HG02588 (cell line): ENCODE results near the gene EGFL6.
"Not testable (repeated sequence)": the region's sequence is repeated elsewhere in the genome, so short reads cannot be mapped to it uniquely, and the experiment has no call there.

ENCODE experiments used
- ATAC-seq: cut with Tn5 transposase; IDR thresholded peaks from one replicate; pipeline ENCODE4 v1.9.1; 2021; ENCODE audit warnings: mild to moderate bottlenecking, moderate library complexity; ENCODE audit not compliant: unreplicated experiment

The EGFL6 gene

GRCh38 chrX:13590207-13590606 is 20.8 kb downstream of the EGFL6 start:
- no peak for ATAC-seq

- no peak for ATAC-seq
Measured at GRCh38 chrX:13590914-13591313, 21.5 kb downstream of the EGFL6 start.

DNA sequence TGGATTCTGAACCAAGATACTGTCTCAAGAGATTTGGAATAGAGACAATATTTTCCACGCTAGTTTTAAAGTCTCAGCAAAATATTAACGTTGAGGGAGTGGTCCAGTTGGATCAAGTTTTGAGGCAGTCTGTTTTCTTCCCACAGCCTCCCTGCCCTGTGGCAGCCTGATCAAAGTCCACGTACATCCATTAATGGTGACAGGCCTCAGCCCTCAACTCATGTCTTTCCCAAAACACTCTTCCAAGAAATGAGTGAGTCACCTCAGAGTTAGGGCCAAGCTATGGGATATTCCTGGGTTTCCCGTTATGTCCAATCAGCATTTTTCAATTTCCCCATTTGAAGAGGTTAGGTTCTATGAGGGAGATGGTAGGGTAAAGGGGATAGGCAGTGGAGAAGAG is 28.5 kb downstream of the EGFL6 start:
- no peak for ATAC-seq

- no peak for ATAC-seq
Measured at GRCh38 chrX:13598877-13599276, 29.5 kb downstream of the EGFL6 start.

GRCh38 chrX:13599491-13599890 is 30.1 kb downstream of the EGFL6 start:
- ATAC-seq, result no peak

DNA sequence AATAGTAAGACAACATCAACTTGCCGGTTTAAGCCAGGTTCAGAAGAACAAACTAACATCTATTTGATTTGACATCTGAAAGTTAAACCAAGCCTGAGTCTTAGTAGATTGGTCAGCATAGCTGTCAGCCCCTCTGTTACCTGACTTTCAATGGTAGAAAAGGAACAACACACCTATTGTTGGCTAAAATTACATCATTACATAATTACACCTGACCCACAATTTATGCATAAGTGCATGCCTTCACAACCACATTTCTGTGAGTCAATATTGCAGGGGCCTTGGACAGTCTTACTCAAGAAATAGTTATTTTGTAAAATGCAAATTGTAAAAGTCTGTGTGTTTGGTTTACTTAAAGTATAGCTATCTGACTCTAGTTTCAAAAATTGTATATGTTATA is 36.2 kb downstream of the EGFL6 start:
- no peak for ATAC-seq

DNA sequence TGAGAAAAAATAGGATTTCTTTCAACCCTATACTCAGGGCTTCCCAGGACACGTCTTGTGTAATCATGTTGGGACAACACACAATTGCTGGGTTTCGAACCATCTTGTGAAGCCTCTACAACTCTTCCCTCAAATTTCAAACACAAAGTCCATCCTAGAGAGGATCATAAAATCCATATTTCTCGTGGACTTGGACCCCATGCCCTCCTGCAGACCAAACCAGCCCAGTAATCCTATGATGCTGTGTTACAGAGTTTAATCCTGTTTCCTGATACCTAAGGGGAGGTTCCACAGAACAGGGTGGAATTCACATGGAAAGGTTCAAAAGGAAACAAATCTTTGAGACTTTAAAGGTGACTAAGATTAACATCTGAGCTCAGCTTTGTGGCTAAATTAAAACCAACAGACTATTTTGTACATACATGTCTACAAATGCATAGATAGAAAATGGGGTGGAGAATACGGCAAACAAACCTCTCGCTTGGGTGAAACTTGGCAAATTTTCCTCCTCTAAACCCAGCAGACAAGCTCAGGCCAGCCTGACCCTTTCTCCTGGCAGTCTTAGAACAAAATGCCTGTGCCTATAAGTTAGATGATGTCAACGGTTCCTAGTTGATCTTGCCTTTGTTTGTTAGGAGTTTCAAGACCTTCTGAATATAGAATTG is 38.1 kb downstream of the EGFL6 start:
- ATAC-seq, result no peak

DNA sequence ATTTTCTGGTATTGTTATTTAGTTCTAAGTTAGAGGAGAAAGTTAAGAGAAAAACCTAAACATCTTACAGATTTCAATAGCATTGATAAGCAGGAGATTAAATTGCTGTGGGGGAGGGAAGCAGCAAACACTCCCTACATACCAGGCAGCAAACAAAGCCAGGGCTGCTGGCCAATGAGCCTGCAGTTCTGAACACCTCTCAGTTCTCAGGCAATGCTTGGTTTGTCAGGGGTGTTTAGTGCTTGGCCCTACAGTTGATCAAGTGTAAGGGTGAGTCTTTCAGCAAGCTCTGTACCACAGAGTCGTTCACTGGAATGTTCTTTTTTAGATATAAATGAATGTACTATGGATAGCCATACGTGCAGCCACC is 38.6 kb downstream of the EGFL6 start:
- no peak for ATAC-seq

GRCh38 chrX:13614154-13614553 is 44.8 kb downstream of the EGFL6 start:
- no peak for ATAC-seq

- no peak for ATAC-seq
Measured at GRCh38 chrX:13620207-13620606, 50.8 kb downstream of the EGFL6 start.

DNA sequence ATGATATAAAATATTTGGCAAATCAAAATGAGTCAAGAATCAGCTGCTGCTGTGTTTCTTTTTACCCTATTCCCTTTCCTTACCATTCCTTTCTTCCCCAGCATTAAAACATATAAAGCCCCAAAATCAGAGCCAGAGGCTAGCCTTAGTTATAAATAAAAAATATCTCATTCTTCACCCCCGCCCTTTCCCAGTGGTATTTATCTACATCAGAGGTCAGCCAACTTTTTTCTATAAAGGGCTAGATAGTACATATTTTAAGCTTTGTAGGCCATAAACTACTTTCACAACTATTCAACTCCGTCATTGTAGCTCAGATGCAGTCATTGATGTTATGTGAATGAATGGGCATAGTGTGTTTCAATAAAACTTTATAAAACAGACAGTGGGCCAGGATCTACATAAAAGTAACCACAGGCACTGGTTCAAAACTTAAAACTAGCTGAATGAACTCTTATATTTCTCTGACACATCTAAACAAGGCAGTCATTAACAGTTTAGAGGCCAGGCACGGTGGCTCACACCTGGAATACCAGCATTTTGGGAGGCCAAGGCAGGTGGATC is 53.1 kb downstream of the EGFL6 start:
- no peak for ATAC-seq

GRCh38 chrX:13627306-13627705 is 57.9 kb downstream of the EGFL6 start:
- ATAC-seq, result no peak

GRCh38 chrX:13637224-13637623 is 67.8 kb downstream of the EGFL6 start:
- ATAC-seq, result not testable (repeated sequence)

DNA sequence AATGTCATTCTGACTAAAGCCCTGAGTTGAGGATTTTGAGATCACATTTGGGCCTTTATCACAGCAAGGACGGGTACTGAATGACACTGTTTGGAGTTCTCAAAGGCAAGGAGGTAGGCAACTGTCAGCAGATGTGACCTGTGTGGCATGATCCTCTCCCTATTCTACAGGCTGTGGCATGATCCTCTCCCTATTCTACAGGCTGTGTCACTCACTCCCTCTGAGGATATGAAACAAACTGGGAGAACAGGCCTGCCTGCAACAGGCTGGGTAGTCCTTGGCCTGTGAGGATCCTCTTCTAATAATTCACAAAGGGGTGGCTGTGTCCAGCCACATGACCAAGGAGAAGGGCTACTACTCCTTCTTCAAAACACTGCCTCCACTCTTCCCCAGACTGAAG is 68.6 kb downstream of the EGFL6 start:
- no peak for ATAC-seq

DNA sequence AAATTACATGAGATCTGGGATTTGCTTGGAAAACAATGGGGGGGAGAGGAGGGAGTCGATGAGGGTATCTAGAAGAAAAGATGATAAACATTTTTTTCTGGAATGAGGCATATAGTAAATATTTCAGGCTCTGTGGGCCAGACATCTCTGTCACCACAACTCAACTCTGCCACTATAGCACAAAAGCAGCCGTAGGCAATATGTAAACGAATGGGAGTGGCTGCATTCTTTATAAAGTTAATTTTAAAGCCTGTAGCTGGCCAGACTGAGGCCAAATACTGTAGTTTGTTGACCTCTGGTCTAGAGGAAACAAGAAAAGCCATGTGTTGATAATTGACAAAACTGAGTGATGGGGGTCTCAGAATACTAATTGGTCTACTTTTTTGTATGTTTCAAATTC is 69.4 kb downstream of the EGFL6 start:
- ATAC-seq, result no peak

DNA sequence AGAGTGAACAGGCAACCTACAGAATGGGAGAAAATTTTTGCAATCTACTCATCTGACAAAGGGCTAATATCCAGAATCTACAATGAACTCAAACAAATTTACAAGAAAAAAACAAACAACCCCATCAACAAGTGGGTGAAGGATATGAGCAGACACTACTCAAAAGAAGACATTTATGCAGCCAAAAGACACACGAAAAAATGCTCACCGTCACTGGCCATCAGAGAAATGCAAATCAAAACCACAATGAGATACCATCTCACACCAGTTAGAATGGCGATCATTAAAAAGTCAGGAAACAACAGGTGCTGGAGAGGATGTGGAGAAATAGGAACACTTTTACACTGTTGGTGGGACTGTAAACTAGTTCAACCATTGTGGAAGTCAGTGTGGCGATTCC is 72.3 kb downstream of the EGFL6 start:
- ATAC-seq, result not testable (repeated sequence)

- no peak for ATAC-seq
Measured at GRCh38 chrX:13645464-13646153, 76.2 kb downstream of the EGFL6 start.

GRCh38 chrX:13646154-13646549 is 76.8 kb downstream of the EGFL6 start:
- ATAC-seq, result no peak

DNA sequence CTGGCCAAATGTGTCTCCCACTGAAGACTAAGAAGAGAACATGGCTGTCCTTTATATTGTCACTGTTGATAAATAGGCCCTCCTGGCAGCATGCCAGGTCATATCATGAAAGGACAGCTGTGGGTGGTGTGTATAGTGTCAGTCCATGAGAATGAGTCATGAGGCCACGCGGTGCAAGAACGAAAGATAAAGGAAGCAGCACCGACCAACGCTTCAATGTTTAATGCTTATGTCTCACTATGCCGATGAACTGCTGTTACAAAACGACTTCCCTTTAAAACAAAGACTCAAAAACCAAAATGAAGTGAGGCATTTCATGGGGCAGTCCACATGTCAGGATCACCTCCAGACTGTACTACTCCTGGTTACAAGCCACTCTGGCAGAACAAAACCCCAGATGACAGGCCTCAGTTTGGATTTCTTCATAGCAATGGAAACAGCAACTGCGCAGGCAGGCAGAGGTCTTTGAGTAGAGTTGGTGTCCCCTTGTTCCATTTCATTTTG is 78.4 kb downstream of the EGFL6 start:
- no peak for ATAC-seq

- ATAC-seq, result not testable (repeated sequence)
Measured at GRCh38 chrX:13648336-13648735, 78.9 kb downstream of the EGFL6 start.

DNA sequence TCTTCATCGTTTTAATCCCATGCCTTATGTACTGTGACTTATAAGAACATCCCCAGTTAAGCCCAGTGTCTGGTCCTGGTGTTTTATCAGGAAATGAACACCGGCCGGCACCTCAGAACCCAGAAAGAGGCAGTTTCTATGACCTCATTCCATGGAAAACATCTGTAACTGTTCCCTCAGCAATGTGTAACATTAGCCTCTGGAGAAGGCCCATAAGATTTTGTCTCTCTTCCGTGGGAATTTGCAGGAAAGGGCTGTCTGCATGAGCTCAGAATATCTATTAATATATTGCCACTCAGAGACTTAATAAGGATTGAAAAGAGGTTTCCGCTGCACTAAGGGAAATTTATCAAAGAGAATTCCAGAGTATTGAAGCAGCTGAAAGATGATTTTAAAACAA is 80.4 kb downstream of the EGFL6 start:
- no peak for ATAC-seq

- no peak for ATAC-seq
Measured at GRCh38 chrX:13650318-13650717, 80.9 kb downstream of the EGFL6 start.
